CD4-positive, alpha-beta T cell (primary cell): ENCODE data around the gene MLYCD. TPM values are rescaled to one million over a fixed set of nuclear protein-coding genes. Genes with fewer than 3 reads are reported as not detected.

Experiments used
- ATAC-seq: fragments of 200-7000 bp; cut with Tn5 transposase; one replicate; pipeline ENCODE4 v1.10.0; 2022; ENCODE audit warnings: mild to moderate bottlenecking; ENCODE audit not compliant: poor library complexity
- CTCF ChIA-PET: fragments of 350-600 bp; sonication (Branson Sonifier 250); formaldehyde crosslinking; loops from one replicate; lab custom pipeline; 2021; ENCODE audit warnings: antibody characterized with exemption, inconsistent platforms; lab: Charles Lee
- POLR2A ChIA-PET: fragments of 350-600 bp; sonication (Branson Sonifier 250); formaldehyde crosslinking; loops from one replicate; lab custom pipeline; 2021; ENCODE audit warnings: antibody characterized with exemption, inconsistent platforms; lab: Charles Lee
- DNase-seq, 14 experiments: peaks; one replicate each; pipeline ENCODE4 v3.0.0-alpha.2; 2013 to 2020; ENCODE audit warnings: mixed read lengths in 2 of 14
- H3K27ac ChIP-seq, 2 donors: one replicate each; pipeline versions ENCODE4 v1.5.1 to v1.7.0; 2013; ENCODE audit warnings: low read length in 2 of 2, low read depth in 1 of 2, mild to moderate bottlenecking in 1 of 2
- H3K27me3 ChIP-seq, 2 experiments: 1 replicate in 1 of 2; 2 replicates in 1 of 2; pipeline versions ENCODE4 v1.6.1 to v1.7.0; 2013; ENCODE audit warnings: low read length in 2 of 2, control low read depth in 1 of 2, mild to moderate bottlenecking in 1 of 2, moderate library complexity in 1 of 2; ENCODE audit not compliant: insufficient read depth in 2 of 2, control insufficient read depth in 1 of 2
- H3K36me3 ChIP-seq: one replicate; pipeline ENCODE4 v1.6.1; 2013; ENCODE audit warnings: low read length, control low read depth; ENCODE audit not compliant: insufficient read depth
- H3K4me1 ChIP-seq: one replicate; pipeline ENCODE4 v1.6.1; 2013; ENCODE audit warnings: low read length, control low read depth; ENCODE audit not compliant: insufficient read depth
- H3K4me3 ChIP-seq: one replicate; pipeline ENCODE4 v1.5.1; 2013; ENCODE audit warnings: mild to moderate bottlenecking, low read length, moderate library complexity
- H3K9me3 ChIP-seq, 2 experiments: 1 replicate in 1 of 2; 2 replicates in 1 of 2; pipeline versions ENCODE4 v1.6.1 to v1.7.0; 2013; ENCODE audit warnings: low read length in 2 of 2, mild to moderate bottlenecking in 2 of 2, control low read depth in 1 of 2, moderate library complexity in 1 of 2; ENCODE audit not compliant: control insufficient read depth in 1 of 2, insufficient read depth in 1 of 2
- H3K27ac Mint-ChIP-seq: one replicate; pipeline ENCODE4 v1.8.0; 2020; ENCODE audit warnings: mixed read lengths
- H3K27me3 Mint-ChIP-seq: one replicate; pipeline ENCODE4 v1.8.0; 2021; ENCODE audit warnings: mixed read lengths
- H3K36me3 Mint-ChIP-seq: one replicate; pipeline ENCODE4 v1.8.0; 2021; ENCODE audit warnings: low read depth, mixed read lengths
- H3K4me1 Mint-ChIP-seq: one replicate; pipeline ENCODE4 v1.8.0; 2021; ENCODE audit warnings: low read depth, mixed read lengths
- H3K4me3 Mint-ChIP-seq: one replicate; pipeline ENCODE4 v1.8.0; 2020; ENCODE audit warnings: mild to moderate bottlenecking, mixed read lengths
- H3K9me3 Mint-ChIP-seq: one replicate; pipeline ENCODE4 v1.8.0; 2020; ENCODE audit warnings: mixed read lengths
- CTCF ChIP-seq: fragments of 200-600 bp; IDR thresholded peaks from one replicate; pipeline ENCODE4 v1.8.0; 2022; ENCODE audit warnings: antibody characterized with exemption, mild to moderate bottlenecking
- intact Hi-C, 2 experiments: fragments of 100-400 bp; cut with DNase I in 1 of 2; cut with micrococcal nuclease in 1 of 2; formaldehyde crosslinking; loops; one replicate each; pipeline versions ENCODE4 v1.15.1 to v1.9.0; 2023 to 2025; cut with DNase I, micrococcal nuclease
- total RNA-seq, 174 experiments: library from RNA in 2 of 174; stranded (reverse) in 2 of 174; gene quantifications; one replicate each; pipeline ENCODE4 v1.2.3 and lab custom pipeline; 2021 to 2026

The MLYCD gene
- total RNA-seq, 2 experiments from 2014 or later, result 4.7 to 5.3 TPM

- H3K9me3 Mint-ChIP-seq, result no peaks in the 10 kb centered on the region
- H3K4me1 Mint-ChIP-seq, result peaks cover 4% of the 10 kb centered on the region
- H3K36me3 Mint-ChIP-seq, result peaks cover 84% of the 10 kb centered on the region
- no peak for ATAC-seq
- H3K9me3 ChIP-seq, result no peaks in the 10 kb centered on the region
- no peak for TF ChIP-seq CTCF
- no peak overlapping the region for H3K27ac Mint-ChIP-seq
- H3K27me3 Mint-ChIP-seq, result no peaks in the 10 kb centered on the region
- H3K36me3 ChIP-seq, result peaks cover 75% of the 10 kb centered on the region
- H3K27ac ChIP-seq, result no peak overlapping the region
- no peaks in the 10 kb centered on the region for H3K27me3 ChIP-seq
- intact Hi-C loops, result no loop called here
- H3K4me3 Mint-ChIP-seq, result no peak overlapping the region
- no peak for DNase-seq
- ChIA-PET POLR2A (no interaction called here), CTCF (interaction anchor here (1.1 kb wide), 1 partner anchor 12 kb away, joined by 3 read pairs; no protein-coding TSS in a partner anchor)
- H3K4me3 ChIP-seq, result no peak overlapping the region
- no peaks in the 10 kb centered on the region for H3K4me1 ChIP-seq
Observed at GRCh38 chr16:83915491-83915890, 16.6 kb downstream of the MLYCD start.

- Histone ChIP-seq H3K27me3 (no peaks in the 10 kb centered on the region), H3K4me3 (no peak overlapping the region), H3K4me1 (no peaks in the 10 kb centered on the region), H3K9me3 (no peaks in the 10 kb centered on the region), H3K27ac (no peak overlapping the region), H3K36me3 (peaks cover 58% of the 10 kb centered on the region)
- Mint-ChIP-seq H3K27me3 (no peaks in the 10 kb centered on the region), H3K36me3 (peaks cover 80% of the 10 kb centered on the region), H3K4me3 (no peak overlapping the region), H3K9me3 (no peaks in the 10 kb centered on the region), H3K27ac (no peak overlapping the region), H3K4me1 (peaks cover 4% of the 10 kb centered on the region)
- intact Hi-C loops, result no loop called here
- POLR2A ChIA-PET, result no interaction called here
- no peak for TF ChIP-seq CTCF
- DNase-seq (no peak), ATAC-seq (no peak)
- CTCF ChIA-PET, result no interaction called here
Observed at GRCh38 chr16:83917152-83918120, 18.5 kb downstream of the MLYCD start.

GRCh38 chr16:83920894-83921491 is 22.1 kb downstream of the MLYCD start:
- no peak for ATAC-seq
- H3K4me1 ChIP-seq, result no peaks in the 10 kb centered on the region
- H3K4me3 ChIP-seq, result no peak overlapping the region
- intact Hi-C loops, result loop anchor here in 1 of 2 experiments (10.0 kb wide), 1 partner anchor 254 kb away; no protein-coding TSS in a partner anchor
- Mint-ChIP-seq H3K4me1 (peaks cover 3% of the 10 kb centered on the region), H3K27ac (no peak overlapping the region), H3K36me3 (peaks cover 56% of the 10 kb centered on the region), H3K27me3 (no peaks in the 10 kb centered on the region), H3K9me3 (no peaks in the 10 kb centered on the region), H3K4me3 (no peak overlapping the region)
- H3K27ac ChIP-seq, result no peak overlapping the region
- DNase-seq, result no peak
- no peak for TF ChIP-seq CTCF
- CTCF ChIA-PET, result no interaction called here
- no peaks in the 10 kb centered on the region for H3K27me3 ChIP-seq
- POLR2A ChIA-PET, result no interaction called here
- H3K36me3 ChIP-seq, result peaks cover 29% of the 10 kb centered on the region
- no peaks in the 10 kb centered on the region for H3K9me3 ChIP-seq
